HG03103 (cell line): ENCODE results near the gene VWF.
"Not testable (repeated sequence)": the region's sequence is repeated elsewhere in the genome, so short reads cannot be mapped to it uniquely, and the experiment has no call there.

ENCODE experiments used
- ATAC-seq: cut with Tn5 transposase; IDR thresholded peaks from one replicate; pipeline ENCODE4 v1.9.1; 2021; ENCODE audit warnings: low read depth; ENCODE audit not compliant: unreplicated experiment

Gene VWF

DNA sequence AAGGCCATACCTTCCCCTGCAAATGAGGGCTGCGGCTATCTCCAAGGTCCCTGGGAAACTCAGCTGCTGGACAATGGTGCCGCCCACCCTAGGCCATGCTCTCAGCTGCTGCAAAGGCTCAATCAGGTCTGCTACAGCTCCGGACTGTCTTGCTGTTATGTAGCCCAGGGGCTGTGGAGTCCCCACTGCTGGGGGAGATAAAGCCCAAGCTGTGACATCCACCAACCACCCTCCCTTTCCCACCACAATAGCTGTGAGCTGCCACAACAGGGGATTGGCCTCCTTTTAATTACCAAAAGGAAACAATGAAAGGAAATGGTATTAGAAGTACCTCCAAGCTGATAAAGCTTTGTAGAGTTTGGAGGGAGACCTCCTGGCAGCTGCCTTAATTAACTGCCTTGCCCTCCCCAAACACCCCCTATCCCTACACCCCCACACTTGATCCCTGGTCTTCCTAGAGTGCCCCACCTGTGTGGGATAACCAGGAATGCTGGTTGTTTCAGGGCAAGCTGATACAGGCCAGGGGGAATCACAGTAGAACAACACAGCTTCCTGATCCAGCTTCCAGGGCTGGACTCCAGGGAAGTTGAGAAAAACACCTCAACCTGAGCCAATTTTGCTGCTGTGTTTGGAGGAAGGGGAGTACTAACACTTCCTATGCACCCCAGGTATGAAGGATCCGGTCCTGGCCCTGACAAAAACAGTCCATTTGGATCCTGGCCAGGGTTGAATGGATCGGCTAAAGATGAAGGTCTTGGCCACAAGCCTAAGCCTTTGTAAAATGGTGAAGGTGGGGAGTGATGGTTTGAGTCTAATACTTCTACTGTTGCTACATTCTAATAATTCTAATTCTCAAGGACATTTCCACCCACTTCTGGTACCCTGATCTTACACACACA lies at the start of gene VWF:
VWF (minus strand) TSS at position 260 of the 899 bp plus-strand sequence. CDS start 1,474 bp downstream, outside the sequence.
- no peak for ATAC-seq

DNA sequence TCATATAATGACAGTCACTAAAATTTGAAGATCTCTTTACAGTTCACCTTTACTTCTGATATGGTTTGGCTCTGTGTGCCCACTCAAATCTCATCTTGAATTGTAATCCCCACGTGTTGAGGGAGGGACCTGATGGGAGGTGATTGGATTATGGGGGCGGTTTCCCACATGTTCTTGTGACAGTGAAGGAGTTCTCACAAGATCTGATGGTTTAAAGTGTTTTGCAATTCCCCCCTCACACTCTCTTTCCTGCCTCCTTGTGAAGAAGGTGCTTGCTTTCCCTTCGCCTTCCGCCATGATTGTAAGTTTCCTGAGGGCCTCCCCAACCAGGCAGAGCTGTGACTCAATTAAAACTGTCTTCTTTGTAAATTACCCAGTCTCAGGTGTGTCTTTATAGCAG lies 48.4 kb upstream of the VWF start:
- ATAC-seq: no peak

- ATAC-seq: no peak
Measured at GRCh38 chr12:6172086-6172485, 47.6 kb upstream of the VWF start.

- no peak for ATAC-seq
Measured at GRCh38 chr12:6171409-6172015, 47.0 kb upstream of the VWF start.

DNA sequence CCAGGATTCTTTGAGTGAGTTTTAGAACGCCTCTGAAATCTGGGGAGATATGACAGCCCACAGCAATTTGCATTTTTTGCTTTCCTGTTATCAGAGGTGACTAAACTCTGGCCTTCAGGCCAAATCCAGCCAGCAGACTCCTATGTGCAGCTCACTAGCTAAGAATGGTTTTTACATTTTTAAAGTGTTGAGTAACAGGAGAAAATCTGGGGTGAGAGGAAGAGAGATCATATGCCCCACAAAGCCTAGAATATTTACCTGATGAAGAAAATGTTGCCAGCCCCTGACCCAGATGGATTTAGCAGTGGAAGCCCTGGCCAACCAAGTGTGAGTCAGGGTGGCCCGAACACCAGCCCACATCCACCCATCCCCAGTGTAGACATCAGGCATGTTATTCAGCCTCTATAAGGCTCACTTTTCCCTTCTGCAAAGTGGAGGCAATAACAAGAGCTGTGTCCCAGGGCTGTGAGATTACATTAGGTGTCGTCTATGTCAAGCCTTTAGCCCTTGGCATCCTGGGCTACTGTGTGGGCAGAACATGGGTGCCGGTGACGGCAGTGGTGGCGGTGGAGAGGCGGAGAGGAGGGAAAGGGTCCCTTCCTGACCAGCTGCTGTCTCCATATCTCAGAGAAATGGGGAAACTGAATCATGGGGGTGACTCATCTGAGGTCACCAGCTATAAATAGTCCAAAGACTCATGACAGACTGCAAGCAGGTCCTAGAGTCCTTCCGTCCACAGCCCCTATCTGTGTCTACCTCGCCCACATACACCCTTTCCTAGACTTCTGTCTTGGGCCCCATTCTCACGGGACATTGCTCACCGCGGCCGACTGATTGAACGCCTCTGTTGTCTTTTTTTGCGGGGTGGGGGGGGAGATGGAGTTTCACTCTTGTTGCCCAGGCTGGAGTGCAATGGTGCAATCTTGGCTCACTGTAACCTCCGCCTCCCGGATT lies 43.1 kb upstream of the VWF start:
- ATAC-seq: peak; percentile 73

- no peak for ATAC-seq
Measured at GRCh38 chr12:6166808-6167207, 42.3 kb upstream of the VWF start.

DNA sequence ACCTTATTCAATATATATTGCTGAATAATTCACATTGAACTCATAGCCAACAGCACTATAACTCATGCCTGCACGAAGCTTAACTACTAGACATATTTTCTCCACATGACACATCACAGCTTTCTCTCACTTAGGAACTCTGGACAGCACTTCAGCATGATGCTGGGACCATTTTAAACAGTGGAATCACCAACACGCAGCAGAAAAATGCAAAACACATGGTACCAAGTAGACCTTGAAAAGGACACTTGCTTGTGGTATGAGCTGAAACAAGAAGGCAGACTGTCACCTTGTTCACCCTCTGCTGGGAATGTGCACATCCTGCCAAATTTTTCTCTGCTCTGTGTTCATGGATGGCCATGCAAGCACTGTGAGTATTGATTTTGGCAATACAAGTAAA lies 40.9 kb upstream of the VWF start:
- ATAC-seq: no peak

DNA sequence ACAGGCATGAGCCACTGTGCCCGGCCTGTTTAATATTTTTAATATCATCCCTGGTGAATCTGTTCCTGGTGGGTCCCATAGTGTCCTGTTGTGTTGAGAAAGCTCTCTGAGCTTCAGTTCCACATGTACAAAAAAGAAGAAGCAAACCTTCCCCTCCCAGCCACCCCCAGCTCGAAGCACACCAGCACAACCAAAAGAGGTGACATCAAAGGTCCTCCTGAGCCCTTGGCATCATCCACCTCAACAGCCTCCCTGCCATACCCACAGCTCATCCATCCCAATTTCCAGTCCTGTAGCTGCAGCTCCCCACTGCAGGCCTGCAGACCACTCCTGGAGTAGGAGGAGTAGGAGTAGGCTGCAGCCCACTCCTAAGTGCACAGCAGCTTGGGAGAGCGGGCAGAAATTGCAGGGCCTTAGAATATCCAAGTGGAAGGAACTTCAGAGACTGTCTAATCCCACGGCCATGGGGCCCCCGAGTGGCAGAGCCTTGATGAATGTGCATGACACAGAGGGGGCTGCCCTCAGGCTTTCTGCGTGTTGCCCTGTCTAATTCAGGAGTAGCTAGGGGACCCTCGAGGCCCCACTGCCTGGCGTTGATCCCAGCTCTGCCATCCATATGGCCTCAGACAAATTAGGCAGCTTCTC lies 39.1 kb upstream of the VWF start:
- ATAC-seq: no peak

- no peak for ATAC-seq
Measured at GRCh38 chr12:6161124-6161882, 36.8 kb upstream of the VWF start.

- ATAC-seq: not testable (repeated sequence)
Measured at GRCh38 chr12:6160049-6160649, 35.7 kb upstream of the VWF start.

- ATAC-seq: not testable (repeated sequence)
Measured at GRCh38 chr12:6159166-6160011, 34.9 kb upstream of the VWF start.

- ATAC-seq: no peak
Measured at GRCh38 chr12:6158749-6159148, 34.3 kb upstream of the VWF start.

DNA sequence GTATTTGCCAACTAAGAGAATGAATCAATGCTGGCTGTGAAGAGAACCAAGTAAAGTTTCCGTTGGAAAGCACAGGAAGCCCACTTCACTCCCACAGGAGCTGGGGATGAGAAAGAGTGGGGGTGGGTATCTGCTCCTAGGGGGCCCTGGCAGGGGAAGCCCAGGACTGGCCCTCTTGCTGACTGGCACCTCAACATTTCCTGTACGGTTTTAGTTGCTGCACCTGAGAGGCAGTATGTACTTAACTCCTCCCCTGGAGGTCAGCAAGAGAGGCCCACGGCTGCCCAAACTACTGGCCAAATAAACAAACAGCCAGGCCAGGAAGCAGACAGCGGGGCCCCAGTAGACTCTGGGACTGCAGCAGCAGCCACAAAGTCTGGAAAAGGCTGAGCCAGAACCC lies 33.8 kb upstream of the VWF start:
- no peak for ATAC-seq

- ATAC-seq: no peak
Measured at GRCh38 chr12:6157482-6157881, 33.0 kb upstream of the VWF start.

GRCh38 chr12:6154730-6155459 lies 30.4 kb upstream of the VWF start:
- no peak for ATAC-seq

- not testable (repeated sequence) for ATAC-seq
Measured at GRCh38 chr12:6148722-6149121, 24.3 kb upstream of the VWF start.

DNA sequence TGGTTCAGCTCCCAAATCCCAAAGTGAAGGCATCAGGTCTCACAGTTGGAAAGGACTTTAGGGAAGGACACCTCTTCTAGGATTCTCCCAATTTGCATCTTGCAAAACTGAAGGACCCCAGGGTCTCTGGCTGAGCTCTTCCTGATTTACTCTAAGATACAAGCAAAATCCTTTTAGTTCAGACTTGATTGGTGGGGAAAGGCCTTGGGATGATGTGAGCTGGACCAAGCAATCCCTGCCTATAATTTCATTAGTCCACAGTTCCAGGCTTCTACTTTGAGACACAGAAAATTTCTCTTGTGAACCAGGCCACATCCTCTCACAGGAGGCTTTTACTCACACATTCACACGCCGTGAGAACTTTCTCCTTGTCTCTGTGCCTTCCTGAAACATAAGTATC lies 23.6 kb upstream of the VWF start:
- no peak for ATAC-seq

DNA sequence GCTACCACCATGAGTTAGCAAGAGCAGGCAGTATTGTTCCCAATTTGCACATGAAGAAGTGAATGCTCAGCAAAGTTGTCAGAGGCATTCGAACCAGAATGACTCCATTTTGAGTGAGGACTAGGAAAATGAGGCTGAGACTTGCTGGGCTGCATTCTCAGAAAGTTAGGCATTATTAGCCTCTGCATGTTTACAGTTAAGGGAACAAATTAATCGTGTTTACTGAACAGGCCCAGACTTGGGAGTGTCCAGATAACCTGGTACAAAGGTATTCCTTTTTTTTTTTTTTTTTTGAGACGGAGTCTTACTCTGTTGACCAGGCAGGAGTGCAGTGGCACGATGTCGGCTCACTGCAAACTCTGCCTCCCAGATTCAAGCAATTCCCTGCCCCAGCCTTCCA lies 22.5 kb upstream of the VWF start:
- ATAC-seq: no peak
